MCF 10A (cell line): ENCODE data around the gene CPED1. TPM values are rescaled to one million over a fixed set of nuclear protein-coding genes. Genes with fewer than 3 reads are reported as not detected.

Source experiments
- BruUV-seq: library from RNA; stranded (reverse); fragments of 400-500 nt; replicated peaks from 2 replicates; lab custom pipeline; 2021; lab: Mats Ljungman, UMichigan
- CTCF ChIA-PET: fragments of 300-600 bp; sonication (Branson Sonifier 250); formaldehyde crosslinking; extraction: SDS; loops from one replicate; lab custom pipeline; 2021; ENCODE audit warnings: antibody characterized with exemption, inconsistent platforms; lab: Yijun Ruan, JAX
- POLR2A ChIA-PET: fragments of 300-600, 350-650 bp; sonication (Branson Sonifier 250); formaldehyde crosslinking; extraction: SDS; loops from one replicate; lab custom pipeline; 2020; ENCODE audit warnings: antibody characterized with exemption, inconsistent platforms; lab: Yijun Ruan, JAX
- DNase-seq: peaks from one replicate; pipeline ENCODE4 v3.0.0-alpha.2; 2018; ENCODE audit not compliant: unreplicated experiment
- H3K27ac Mint-ChIP-seq: one replicate; pipeline ENCODE4 v1.8.0; 2022; ENCODE audit warnings: mild to moderate bottlenecking, low read depth, mixed read lengths; ENCODE audit not compliant: unreplicated experiment
- H3K27me3 Mint-ChIP-seq: one replicate; pipeline ENCODE4 v1.8.0; 2022; ENCODE audit warnings: mixed read lengths; ENCODE audit not compliant: insufficient read depth, unreplicated experiment
- H3K36me3 Mint-ChIP-seq: one replicate; pipeline ENCODE4 v1.8.0; 2022; ENCODE audit warnings: mild to moderate bottlenecking, moderate library complexity, mixed read lengths; ENCODE audit not compliant: insufficient read depth, unreplicated experiment
- H3K4me1 Mint-ChIP-seq: one replicate; pipeline ENCODE4 v1.8.0; 2022; ENCODE audit warnings: mixed read lengths; ENCODE audit not compliant: insufficient read depth, unreplicated experiment
- H3K4me3 Mint-ChIP-seq: one replicate; pipeline ENCODE4 v1.8.0; 2022; ENCODE audit warnings: mild to moderate bottlenecking, moderate library complexity, mixed read lengths; ENCODE audit not compliant: unreplicated experiment
- H3K9me3 Mint-ChIP-seq: one replicate; pipeline ENCODE4 v1.8.0; 2022; ENCODE audit warnings: mixed read lengths; ENCODE audit not compliant: unreplicated experiment
- intact Hi-C: fragments of 100-400 bp; cut with micrococcal nuclease; formaldehyde crosslinking; loops from 2 replicates; pipeline ENCODE4 v1.14.1; 2022
- total RNA-seq: library from RNA; stranded (reverse); gene quantifications from 2 replicates; pipeline ENCODE4 v1.2.3, GENCODE V29; 2022
- TF ChIP-seq, protein P1 (sequence below): fragments of 200-600 bp; IDR thresholded peaks from one replicate; pipeline ENCODE4 v1.8.0; 2022; ENCODE audit warnings: antibody characterized with exemption, mild to moderate bottlenecking; ENCODE audit not compliant: unreplicated experiment

CPED1 gene
- total RNA-seq, 1 experiment from 2014 or later, result not detected

DNA sequence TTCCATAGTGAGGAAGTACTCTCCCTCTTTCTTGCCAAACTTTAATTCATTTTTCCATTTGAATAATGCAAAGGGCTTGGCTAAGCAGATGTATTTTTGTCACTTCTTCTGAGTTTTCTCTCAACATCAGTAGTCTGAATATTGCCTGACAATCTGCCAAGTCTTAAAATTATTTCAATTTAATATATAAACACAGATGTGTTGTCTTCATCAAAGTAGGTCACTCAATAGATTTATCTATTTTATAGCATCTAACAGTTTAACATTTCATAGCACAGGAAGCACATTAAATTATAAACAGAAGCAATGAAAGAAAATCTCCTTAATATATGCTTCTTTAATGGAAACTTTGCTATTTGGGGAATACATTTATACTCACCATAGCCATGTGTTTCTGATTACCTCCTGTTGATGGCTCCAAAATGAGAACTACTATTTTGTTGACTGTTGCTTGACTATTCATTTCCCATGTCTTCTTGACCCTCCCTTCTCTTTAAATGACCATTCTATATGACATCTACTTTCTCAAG, 4.5 kb downstream of the CPED1 start:
- H3K4me3 Mint-ChIP-seq, result no peak overlapping the region
- ChIA-PET CTCF (no interaction called here), POLR2A (no interaction called here)
- TF ChIP-seq, protein P1, sequence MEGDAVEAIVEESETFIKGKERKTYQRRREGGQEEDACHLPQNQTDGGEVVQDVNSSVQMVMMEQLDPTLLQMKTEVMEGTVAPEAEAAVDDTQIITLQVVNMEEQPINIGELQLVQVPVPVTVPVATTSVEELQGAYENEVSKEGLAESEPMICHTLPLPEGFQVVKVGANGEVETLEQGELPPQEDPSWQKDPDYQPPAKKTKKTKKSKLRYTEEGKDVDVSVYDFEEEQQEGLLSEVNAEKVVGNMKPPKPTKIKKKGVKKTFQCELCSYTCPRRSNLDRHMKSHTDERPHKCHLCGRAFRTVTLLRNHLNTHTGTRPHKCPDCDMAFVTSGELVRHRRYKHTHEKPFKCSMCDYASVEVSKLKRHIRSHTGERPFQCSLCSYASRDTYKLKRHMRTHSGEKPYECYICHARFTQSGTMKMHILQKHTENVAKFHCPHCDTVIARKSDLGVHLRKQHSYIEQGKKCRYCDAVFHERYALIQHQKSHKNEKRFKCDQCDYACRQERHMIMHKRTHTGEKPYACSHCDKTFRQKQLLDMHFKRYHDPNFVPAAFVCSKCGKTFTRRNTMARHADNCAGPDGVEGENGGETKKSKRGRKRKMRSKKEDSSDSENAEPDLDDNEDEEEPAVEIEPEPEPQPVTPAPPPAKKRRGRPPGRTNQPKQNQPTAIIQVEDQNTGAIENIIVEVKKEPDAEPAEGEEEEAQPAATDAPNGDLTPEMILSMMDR, result no peak
- no peaks in the 10 kb centered on the region for H3K9me3 Mint-ChIP-seq
- H3K27me3 Mint-ChIP-seq, result peaks cover 82% of the 10 kb centered on the region
- BruUV-seq, result no TSS peak
- no peaks in the 10 kb centered on the region for H3K36me3 Mint-ChIP-seq
- peaks cover 11% of the 10 kb centered on the region for H3K4me1 Mint-ChIP-seq
- H3K27ac Mint-ChIP-seq, result no peak overlapping the region
- DNase-seq, result no peak
- intact Hi-C loops, result no loop called here

DNA sequence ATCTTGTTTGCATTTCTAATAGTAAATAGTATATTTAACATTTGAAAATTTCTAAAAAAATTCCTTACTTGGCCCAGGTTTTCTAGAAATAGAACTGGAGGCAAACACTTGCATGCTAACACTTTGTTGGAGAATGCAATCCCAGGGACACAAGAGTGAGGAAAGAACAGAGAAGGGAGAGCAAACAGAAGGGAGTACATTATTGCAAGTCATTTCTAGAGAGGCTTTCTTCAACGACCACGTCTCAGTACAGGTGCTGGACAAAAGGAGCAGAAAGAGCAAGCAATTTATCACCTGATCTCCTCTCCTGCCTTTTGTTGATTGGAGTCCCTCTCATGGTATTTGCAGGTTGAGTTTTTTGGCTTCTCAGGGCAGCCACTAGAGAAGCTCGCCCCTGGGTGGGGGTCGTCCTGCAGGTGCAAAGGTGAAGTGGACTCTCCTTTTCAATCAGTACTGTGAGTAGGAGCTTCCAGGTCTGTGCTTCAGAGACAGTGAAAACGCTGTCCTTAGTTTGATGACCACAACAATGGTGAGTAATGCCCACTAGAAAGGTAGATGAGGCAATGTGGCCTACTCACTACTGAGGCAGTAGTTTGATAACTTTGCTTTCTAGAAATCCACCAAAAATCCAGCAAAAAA, 5.2 kb downstream of the CPED1 start:
- BruUV-seq, result no TSS peak
- peaks cover 8% of the 10 kb centered on the region for H3K4me1 Mint-ChIP-seq
- no peak overlapping the region for H3K27ac Mint-ChIP-seq
- ChIA-PET POLR2A (interaction anchor here (0.6 kb wide), 1 partner anchor 64 kb away, joined by 3 read pairs; no protein-coding TSS in a partner anchor), CTCF (no interaction called here)
- H3K27me3 Mint-ChIP-seq, result peaks cover 82% of the 10 kb centered on the region
- peak; percentile 35 for DNase-seq
- TF ChIP-seq, protein P1, result no peak
- H3K9me3 Mint-ChIP-seq, result no peaks in the 10 kb centered on the region
- H3K4me3 Mint-ChIP-seq, result no peak overlapping the region
- no peaks in the 10 kb centered on the region for H3K36me3 Mint-ChIP-seq
- intact Hi-C loops, result no loop called here

DNA sequence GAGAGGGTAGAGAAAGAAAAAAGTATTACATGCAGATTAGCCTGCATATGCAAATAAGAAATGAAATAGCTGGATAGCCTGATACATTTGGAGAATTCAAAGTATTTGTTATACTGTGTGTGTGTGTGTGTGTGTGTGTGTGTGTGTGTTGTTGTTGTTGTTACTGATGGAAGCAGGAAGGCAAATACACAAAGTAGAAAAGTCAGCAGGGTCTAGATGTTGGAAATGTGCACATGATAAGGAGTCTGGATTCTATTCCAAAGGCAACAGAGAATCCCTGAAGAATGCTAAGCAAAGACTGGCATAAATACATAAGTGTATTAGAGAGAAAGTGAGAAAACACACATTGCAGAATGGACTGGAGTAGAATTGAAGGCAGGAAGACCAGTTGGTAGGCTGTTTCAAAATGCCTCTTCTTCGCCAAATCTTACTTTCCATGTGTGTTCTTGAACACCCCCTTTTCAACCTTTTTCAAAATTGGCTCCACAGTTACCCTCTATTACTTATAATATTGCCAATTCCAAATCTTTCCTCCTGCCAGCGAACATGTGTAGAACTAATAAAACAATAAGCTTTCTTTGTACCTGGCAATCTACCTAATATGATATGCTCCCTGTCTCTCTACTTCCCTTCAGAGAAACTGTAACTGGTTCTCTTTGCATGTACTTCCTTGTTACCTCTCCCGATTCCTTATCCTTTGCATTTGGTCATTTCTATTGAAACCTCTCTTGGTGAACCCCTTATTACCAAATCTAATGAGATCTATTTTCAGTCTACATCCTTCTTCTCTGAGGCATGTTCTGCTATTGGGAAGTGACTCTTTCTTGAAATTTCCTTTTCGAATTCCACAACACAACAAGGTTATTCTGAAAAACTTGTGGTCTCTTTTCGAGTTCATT, 6.2 kb downstream of the CPED1 start:
- ChIA-PET POLR2A (interaction anchor here (0.6 kb wide), 1 partner anchor 63 kb away, joined by 3 read pairs; no protein-coding TSS in a partner anchor), CTCF (interaction anchor here (1.2 kb wide), 1 partner anchor 8 kb away, joined by 3 read pairs; no protein-coding TSS in a partner anchor)
- no peaks in the 10 kb centered on the region for H3K9me3 Mint-ChIP-seq
- TF ChIP-seq, protein P1, result no peak
- H3K4me3 Mint-ChIP-seq, result no peak overlapping the region
- peaks cover 82% of the 10 kb centered on the region for H3K27me3 Mint-ChIP-seq
- BruUV-seq, result no TSS peak
- DNase-seq, result no peak
- no peak overlapping the region for H3K27ac Mint-ChIP-seq
- intact Hi-C loops, result no loop called here
- no peaks in the 10 kb centered on the region for H3K36me3 Mint-ChIP-seq
- H3K4me1 Mint-ChIP-seq, result peaks cover 5% of the 10 kb centered on the region

DNA sequence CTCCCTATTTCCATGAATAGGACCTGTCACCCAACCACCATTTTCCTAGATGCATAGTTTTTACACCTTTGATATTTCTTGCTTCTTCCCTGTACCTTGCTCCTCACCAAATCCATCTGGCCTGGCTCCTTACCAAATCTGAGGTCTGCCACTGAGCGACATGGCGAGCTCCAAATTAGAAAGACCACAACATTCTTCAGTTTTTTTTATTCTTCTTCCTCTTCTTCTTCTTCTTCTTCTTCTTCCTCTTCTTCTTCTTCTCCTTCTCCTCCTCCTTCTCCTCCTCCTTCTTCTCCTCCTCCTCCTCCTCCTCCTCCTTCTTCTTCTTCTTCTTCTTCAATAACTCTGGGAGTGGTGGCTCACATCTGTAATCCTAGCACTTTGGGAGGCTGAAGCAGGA, 7.1 kb downstream of the CPED1 start:
- intact Hi-C loops, result no loop called here
- Mint-ChIP-seq H3K4me3 (no peak overlapping the region), H3K9me3 (no peaks in the 10 kb centered on the region), H3K36me3 (no peaks in the 10 kb centered on the region), H3K4me1 (peaks cover 5% of the 10 kb centered on the region), H3K27me3 (peaks cover 82% of the 10 kb centered on the region), H3K27ac (no peak overlapping the region)
- CTCF ChIA-PET, result interaction anchor here (1.0 to 1.2 kb wide), 2 partner anchors 9 to 47 kb away, joined by 3 to 4 read pairs; no protein-coding TSS in a partner anchor
- no peak for DNase-seq
- POLR2A ChIA-PET, result no interaction called here
- no TSS peak for BruUV-seq
- TF ChIP-seq, protein P1, result no peak
